Stimulated activated CD4-positive, alpha-beta T cell treated with anti-CD3 and anti-CD28 coated beads, Interleukin-15, amount 100 ng/mL, for 48 hours (primary cell): ENCODE data around the gene SCUBE2.

Experiments used
- DNase-seq, 2 donors: peaks; one replicate each; pipeline ENCODE4 v3.0.0-alpha.2; 2020; ENCODE audit warnings: low read depth in 2 of 2

The SCUBE2 gene

GRCh38 chr11:9074338-9075029, 16.9 kb downstream of the SCUBE2 start:
- DNase-seq = no peak

DNA sequence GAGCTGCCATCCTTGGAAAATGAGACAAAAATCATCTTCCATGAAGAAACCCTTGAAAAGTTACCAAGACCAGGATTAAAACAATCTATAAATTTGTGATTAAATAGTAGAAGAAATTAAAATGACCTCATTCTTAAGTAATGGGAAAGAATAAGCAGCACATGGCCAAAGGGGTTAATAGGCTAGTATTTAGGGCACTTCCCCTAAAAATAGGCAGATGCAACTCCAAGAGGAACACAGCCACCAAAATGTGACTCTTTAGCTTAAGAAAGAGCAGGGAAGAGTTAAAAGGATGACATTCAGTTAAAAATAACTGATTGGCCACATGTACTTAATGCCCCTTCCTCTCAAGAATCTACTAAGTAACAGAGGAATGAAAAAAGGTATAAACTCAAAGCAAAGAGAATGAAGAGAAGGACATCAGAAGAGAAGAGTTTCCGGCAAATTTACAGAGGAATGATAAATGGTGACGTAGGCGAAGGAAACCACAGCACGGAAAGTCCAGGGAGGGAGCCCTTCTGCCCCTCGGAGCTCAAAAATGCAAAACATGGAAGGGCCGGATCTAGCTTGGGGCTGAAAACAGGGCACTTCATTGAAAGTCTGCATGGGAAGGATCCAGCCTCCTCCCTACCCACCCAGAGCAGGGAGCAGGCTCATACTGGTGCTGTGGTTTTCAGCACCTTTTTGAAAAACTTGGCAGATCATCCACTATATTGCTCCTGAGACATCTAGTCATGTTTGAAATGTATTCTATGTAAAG, 17.8 kb downstream of the SCUBE2 start:
- no peak for DNase-seq

- DNase-seq = no peak
These were observed 18.7 kb downstream of the SCUBE2 start for GRCh38 chr11:9072626-9073176.

- no peak for DNase-seq
These were observed 19.7 kb downstream of the SCUBE2 start for GRCh38 chr11:9071692-9072091.

DNA sequence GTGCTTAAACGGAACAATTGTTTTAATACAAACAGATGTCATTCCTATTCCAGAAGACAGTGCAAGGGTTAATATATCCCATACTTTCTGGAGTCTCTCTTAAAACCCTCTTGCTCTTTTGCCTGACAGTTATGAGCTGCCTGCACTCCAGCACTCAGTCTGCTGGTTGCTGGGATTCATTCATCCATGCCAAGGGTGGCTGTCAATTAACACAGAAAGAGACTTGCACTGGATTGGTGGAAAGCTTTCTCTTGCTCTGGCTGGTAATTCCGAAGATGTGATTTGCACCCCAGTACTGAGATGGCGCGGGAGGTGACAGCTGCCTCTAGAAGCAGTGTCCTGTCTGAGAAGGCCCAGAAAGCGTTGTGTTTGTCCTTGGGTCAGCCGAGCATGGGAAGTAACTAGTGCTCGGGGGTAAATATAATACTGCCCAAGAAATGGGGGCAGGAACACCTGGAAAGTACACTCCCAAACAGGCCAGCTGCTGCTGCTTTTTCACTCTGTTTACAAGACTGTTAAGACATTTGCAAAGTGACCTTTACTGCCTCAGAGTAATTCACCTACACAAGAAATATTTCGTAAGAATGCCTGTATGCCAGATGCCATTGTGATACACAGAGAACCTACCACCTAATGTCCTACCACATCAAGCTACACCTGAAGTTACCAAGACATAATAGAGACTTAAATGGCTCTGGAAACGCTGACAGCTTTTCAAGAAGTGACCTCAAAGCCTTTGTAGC, 20.5 kb downstream of the SCUBE2 start:
- no peak for DNase-seq

GRCh38 chr11:9069862-9070470, 21.4 kb downstream of the SCUBE2 start:
- DNase-seq = no peak

- no peak for DNase-seq
These were observed 22.1 kb downstream of the SCUBE2 start for GRCh38 chr11:9069256-9069655.

GRCh38 chr11:9066433-9066925, 24.9 kb downstream of the SCUBE2 start:
- no peak for DNase-seq

- no peak for DNase-seq
These were observed 25.6 kb downstream of the SCUBE2 start for GRCh38 chr11:9065607-9066432.

DNA sequence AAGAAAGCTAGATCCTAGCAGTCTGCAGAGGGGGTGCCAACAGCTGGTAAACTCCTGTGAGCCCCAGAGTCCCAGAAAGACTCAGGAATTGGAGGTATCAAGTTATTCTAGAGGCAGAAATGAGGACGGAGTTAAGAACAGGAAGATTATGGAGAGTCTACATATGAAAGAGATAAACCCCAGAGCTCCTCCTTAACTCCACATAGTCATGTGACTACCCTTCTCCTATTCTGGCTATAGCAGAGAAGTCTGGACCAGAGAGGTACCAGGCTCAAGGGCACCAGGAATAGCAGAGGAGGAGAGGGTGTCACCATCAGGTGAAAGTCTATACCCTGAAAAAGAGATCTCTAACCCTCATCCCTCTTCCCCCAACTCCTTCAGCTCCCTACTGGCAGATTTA, 29.6 kb downstream of the SCUBE2 start:
- DNase-seq = no peak

GRCh38 chr11:9060700-9061111, 30.7 kb downstream of the SCUBE2 start:
- peak; percentile 57 to 70 for DNase-seq

DNA sequence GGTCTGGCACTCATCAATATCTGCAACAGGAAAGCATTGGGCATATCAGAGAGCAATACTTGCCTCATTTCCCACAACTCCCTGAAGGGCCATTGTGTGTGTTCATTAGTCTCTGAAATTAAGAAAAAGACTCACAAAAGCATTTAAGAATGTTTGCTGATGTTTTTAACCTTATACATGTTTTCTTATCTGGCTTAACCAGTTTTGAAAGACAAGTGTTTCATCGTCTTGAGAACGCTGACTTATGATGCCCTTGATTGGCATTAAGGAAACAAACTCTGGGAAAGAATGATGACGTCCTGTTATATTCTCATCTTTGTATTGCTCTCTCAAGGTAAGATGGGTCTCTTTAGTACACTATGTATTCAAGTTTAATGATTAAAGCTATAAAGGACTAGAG, 32.0 kb downstream of the SCUBE2 start:
- DNase-seq = no peak

DNA sequence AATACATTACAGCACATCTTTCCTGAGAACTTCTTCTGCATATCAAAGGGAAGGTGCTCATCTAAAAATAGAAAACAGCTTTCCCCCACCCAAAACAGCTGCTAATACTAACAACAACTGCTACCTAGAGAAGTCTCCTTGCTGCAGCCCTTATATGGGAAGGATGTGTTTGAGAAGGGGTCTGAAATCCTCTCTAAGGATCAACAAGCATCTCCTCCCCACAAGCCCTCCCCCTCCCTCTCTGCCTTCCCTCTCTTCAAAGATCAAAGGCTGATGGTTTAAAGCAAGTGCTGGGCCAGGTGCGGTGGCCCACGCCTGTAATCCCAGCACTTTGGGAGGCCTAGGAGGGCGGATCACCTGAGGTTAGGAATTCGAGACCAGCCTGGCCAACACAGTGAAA, 33.5 kb downstream of the SCUBE2 start:
- no peak for DNase-seq

GRCh38 chr11:9057007-9057406, 34.4 kb downstream of the SCUBE2 start:
- no peak for DNase-seq

- no peak for DNase-seq
These were observed 34.9 kb downstream of the SCUBE2 start for GRCh38 chr11:9056467-9056866.

DNA sequence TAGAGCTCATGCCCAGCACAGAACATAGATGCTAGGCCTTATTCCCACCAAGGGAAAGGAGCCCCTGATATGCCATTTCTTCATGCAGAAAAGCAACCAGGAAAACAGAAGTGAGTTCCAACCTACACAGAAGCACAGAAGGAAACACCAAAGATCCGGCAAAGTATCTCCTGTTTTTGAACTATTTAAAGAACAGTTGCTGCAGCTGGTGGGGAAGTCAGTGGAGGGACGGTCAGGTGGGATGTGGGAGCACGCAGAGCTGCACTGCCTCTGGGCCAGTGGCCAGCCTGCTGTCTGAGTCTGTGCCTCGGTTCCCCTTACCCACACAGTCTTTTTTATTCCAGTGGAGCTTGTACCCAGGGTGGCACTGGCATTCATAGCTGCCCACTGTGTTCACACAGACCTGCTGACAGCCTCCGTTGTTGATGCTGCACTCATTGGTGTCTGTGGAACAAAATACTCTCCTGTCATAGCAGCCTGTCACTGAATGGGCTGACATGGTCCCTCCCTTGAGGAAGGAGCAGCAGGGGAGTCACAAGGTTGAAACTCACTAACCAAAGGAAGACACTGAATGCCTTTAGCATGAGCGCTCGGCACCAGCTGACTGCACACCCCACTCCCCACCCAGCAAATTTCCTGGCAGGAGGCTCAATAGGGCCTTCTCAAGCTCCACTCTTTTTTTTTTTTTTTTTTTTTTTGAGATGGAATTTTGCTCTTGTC, 37.9 kb downstream of the SCUBE2 start:
- no peak for DNase-seq

- no peak for DNase-seq
These were observed 39.1 kb downstream of the SCUBE2 start for GRCh38 chr11:9052316-9052715.

GRCh38 chr11:9049959-9050358, 41.4 kb downstream of the SCUBE2 start:
- DNase-seq = no peak

GRCh38 chr11:9047964-9048523, 43.4 kb downstream of the SCUBE2 start:
- DNase-seq = no peak

- no peak for DNase-seq
These were observed 44.9 kb downstream of the SCUBE2 start for GRCh38 chr11:9046481-9046880.
